GM23338 (cell line): Measurements from ENCODE around the gene SFN. TPM values are rescaled to one million over a fixed set of nuclear protein-coding genes. Genes with fewer than 3 reads are reported as not detected.

Experiments
- ATAC-seq: fragments of 200-7000 bp; cut with Tn5 transposase; 3 replicates; pipeline ENCODE4 v1.9.1; 2020
- DNase-seq: peaks from one replicate; pipeline ENCODE4 v3.0.0-alpha.2; 2015; ENCODE audit warnings: low spot score
- H2AFZ ChIP-seq: fragments of 200-600 bp; sonication (generic); 2 replicates; pipeline ENCODE4 v1.8.0; 2016; ENCODE audit warnings: antibody characterized with exemption, mild to moderate bottlenecking, moderate library complexity
- H3F3A ChIP-seq: fragments of 200-600 bp; sonication (generic); replicated peaks from 2 replicates; pipeline ENCODE4 v1.8.0; 2017; ENCODE audit warnings: antibody characterized with exemption, mixed run types, low read depth
- H3K27ac ChIP-seq: fragments of 200-600 bp; sonication (generic); 2 replicates; pipeline ENCODE4 v1.6.1; 2016; ENCODE audit warnings: low read depth
- H3K27me3 ChIP-seq: fragments of 200-600 bp; sonication (generic); 2 replicates; pipeline ENCODE4 v1.8.0; 2016; ENCODE audit warnings: mild to moderate bottlenecking, mixed run types, moderate library complexity; ENCODE audit not compliant: insufficient read depth
- H3K36me3 ChIP-seq: fragments of 200-600 bp; sonication (generic); 2 replicates; pipeline ENCODE4 v1.8.0; 2016; ENCODE audit warnings: mild to moderate bottlenecking; ENCODE audit not compliant: insufficient read depth
- H3K4me1 ChIP-seq: fragments of 200-600 bp; sonication (generic); 2 replicates; pipeline ENCODE4 v1.8.0; 2016; ENCODE audit warnings: mild to moderate bottlenecking, moderate library complexity; ENCODE audit not compliant: insufficient read depth
- H3K4me2 ChIP-seq: fragments of 200-600 bp; sonication (generic); 2 replicates; pipeline ENCODE4 v1.7.1; 2017; ENCODE audit warnings: mixed run types
- H3K4me3 ChIP-seq: fragments of 200-600 bp; sonication (generic); 2 replicates; pipeline ENCODE4 v1.6.1; 2016; ENCODE audit warnings: mixed run types
- H3K79me2 ChIP-seq: fragments of 200-600 bp; sonication (generic); replicated peaks from 2 replicates; pipeline ENCODE4 v1.8.0; 2017; ENCODE audit warnings: mild to moderate bottlenecking; ENCODE audit not compliant: insufficient read depth
- H3K9me2 ChIP-seq: fragments of 200-600 bp; sonication (generic); 2 replicates; pipeline ENCODE4 v1.8.0; 2017; ENCODE audit not compliant: insufficient read depth
- H4K20me1 ChIP-seq: fragments of 200-600 bp; sonication (generic); replicated peaks from 2 replicates; pipeline ENCODE4 v1.8.0; 2017; ENCODE audit warnings: mild to moderate bottlenecking; ENCODE audit not compliant: insufficient read depth
- H3K27ac Mint-ChIP-seq: 2 replicates; pipeline ENCODE4 v1.8.0; 2020; ENCODE audit warnings: inconsistent platforms, mild to moderate bottlenecking, moderate library complexity, mixed read lengths
- H3K27me3 Mint-ChIP-seq: 3 replicates; pipeline ENCODE4 v1.8.0; 2022; ENCODE audit warnings: low read depth, mild to moderate bottlenecking, moderate library complexity, mixed read lengths, inconsistent platforms; ENCODE audit not compliant: insufficient read depth, poor library complexity
- H3K36me3 Mint-ChIP-seq: 3 replicates; pipeline ENCODE4 v1.8.0; 2021; ENCODE audit warnings: low read depth, mild to moderate bottlenecking, inconsistent platforms, moderate library complexity, mixed read lengths
- H3K4me1 Mint-ChIP-seq: 3 replicates; pipeline ENCODE4 v1.8.0; 2020; ENCODE audit warnings: mild to moderate bottlenecking, inconsistent platforms, mixed read lengths
- H3K4me3 Mint-ChIP-seq: 3 replicates; pipeline ENCODE4 v1.8.0; 2021; ENCODE audit warnings: moderate library complexity, mild to moderate bottlenecking, inconsistent platforms, mixed read lengths
- H3K9me3 Mint-ChIP-seq: 3 replicates; pipeline ENCODE4 v1.8.0; 2020; ENCODE audit warnings: moderate library complexity, mild to moderate bottlenecking, inconsistent platforms, mixed read lengths
- CREB1 ChIP-seq: fragments of 250-450 bp; sonication (Bioruptor Pico); IDR thresholded peaks from 2 replicates; pipeline ENCODE4 v1.5.0; 2020; ENCODE audit warnings: low read depth, mild to moderate bottlenecking, moderate library complexity
- EZH2 ChIP-seq: fragments of 200-600 bp; sonication (generic); IDR thresholded peaks from one replicate; pipeline ENCODE4 v1.8.0; 2017; ENCODE audit warnings: antibody characterized with exemption, mild to moderate bottlenecking, low read depth; ENCODE audit not compliant: unreplicated experiment
- EZH2phosphoT487 ChIP-seq: fragments of 200-600 bp; sonication (generic); IDR thresholded peaks from one replicate; pipeline ENCODE4 v1.8.1; 2018; ENCODE audit warnings: antibody characterized with exemption; ENCODE audit not compliant: unreplicated experiment
- JUNB ChIP-seq: IDR thresholded peaks from one replicate; pipeline ENCODE4 v1.6.1; 2016; ENCODE audit warnings: antibody characterized with exemption; ENCODE audit not compliant: unreplicated experiment
- NANOG ChIP-seq: IDR thresholded peaks from 2 replicates; pipeline ENCODE4 v1.6.1; 2016; ENCODE audit warnings: antibody characterized with exemption, borderline replicate concordance
- POLR2AphosphoS5 ChIP-seq: IDR thresholded peaks from 2 replicates; pipeline ENCODE4 v1.6.1; 2016; ENCODE audit warnings: antibody characterized with exemption, low read depth
- STAT1 ChIP-seq: IDR thresholded peaks from one replicate; pipeline ENCODE4 v1.6.1; 2016; ENCODE audit warnings: antibody characterized with exemption; ENCODE audit not compliant: unreplicated experiment
- ZNF114 ChIP-seq: fragments of 250-450 bp; sonication (Bioruptor Pico); IDR thresholded peaks from 2 replicates; pipeline ENCODE4 v1.5.0; 2020; ENCODE audit warnings: mild to moderate bottlenecking, moderate library complexity
- ZNF331 ChIP-seq: fragments of 250-450 bp; sonication (Bioruptor Pico); IDR thresholded peaks from 2 replicates; pipeline ENCODE4 v1.5.0; 2020; ENCODE audit warnings: low read depth, mild to moderate bottlenecking, moderate library complexity
- polyA plus RNA-seq: library from polyadenylated mRNA; unstranded; fragments of >200 nt; fragmentation: Nextera tagmentation; extraction: Ambion mirVana; gene quantifications from 2 replicates; pipeline ENCODE4 v1.2.1, GENCODE V29; 2016
- total RNA-seq: library from RNA; depleted of rRNA; stranded (reverse); fragments of >200 nt; shearing (Covaris generic); gene quantifications from 2 replicates; pipeline ENCODE4 v1.2.3, GENCODE V29; 2014
- TF ChIP-seq, protein P1 (sequence below): IDR thresholded peaks from one replicate; pipeline ENCODE4 v1.6.1; 2018; ENCODE audit warnings: antibody characterized with exemption; ENCODE audit not compliant: unreplicated experiment
- TF ChIP-seq, protein P2 (sequence below), 2 experiments: fragments of 200-600 bp in 1 of 2; sonication (generic) in 1 of 2; conservative IDR thresholded peaks; 2 replicates each; pipeline versions ENCODE4 v1.5.1 to v1.6.1; 2016 to 2017; ENCODE audit warnings: antibody characterized with exemption in 2 of 2, low read depth in 2 of 2, mild to moderate bottlenecking in 2 of 2, moderate library complexity in 1 of 2
- TF ChIP-seq, protein P3 (sequence below): fragments of 250-450 bp; sonication (Bioruptor Pico); IDR thresholded peaks from 2 replicates; pipeline ENCODE4 v1.5.0; 2020; ENCODE audit warnings: mild to moderate bottlenecking, moderate library complexity
- TF ChIP-seq, protein P4 (sequence below): IDR thresholded peaks from 2 replicates; pipeline ENCODE4 v1.6.1; 2016; ENCODE audit warnings: antibody characterized with exemption

The SFN gene
- total and polyA plus RNA-seq, 2 experiments from 2014 or later = 1.8 to 2.6 TPM

DNA sequence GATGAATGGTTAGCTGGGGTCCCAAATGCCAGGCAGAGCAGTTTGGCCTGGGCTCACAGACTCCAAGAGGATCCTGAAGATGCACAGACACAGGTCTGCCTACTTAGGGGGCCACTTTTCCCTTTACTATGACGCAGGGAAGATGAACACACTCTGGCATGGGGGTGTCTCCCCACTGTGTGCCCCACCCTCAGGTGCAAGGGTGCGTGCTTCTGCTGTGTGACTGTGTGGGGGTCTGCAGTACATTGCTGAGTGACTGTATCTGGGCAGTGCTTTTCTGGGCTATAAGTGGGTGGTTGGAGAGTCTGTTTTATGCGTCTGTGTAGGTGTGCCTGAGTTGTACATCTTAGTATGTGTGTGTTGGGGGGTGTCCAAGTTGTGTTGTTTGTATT, 47.0 kb downstream of the SFN start:
- no peaks in the 10 kb centered on the region for H3K27me3 ChIP-seq
- H3K27ac ChIP-seq = no peak overlapping the region
- Mint-ChIP-seq H3K4me3 (no peak overlapping the region), H3K4me1 (no peaks in the 10 kb centered on the region; the same call in 2 of the 3 replicates), H3K36me3 (no peaks in the 10 kb centered on the region), H3K27me3 (peaks cover 8% of the 10 kb centered on the region), H3K27ac (no peak overlapping the region), H3K9me3 (no peaks in the 10 kb centered on the region)
- no peak overlapping the region for H2AFZ ChIP-seq
- no peaks in the 10 kb centered on the region for H3F3A ChIP-seq
- no peak overlapping the region for H3K4me2 ChIP-seq
- ATAC-seq (no peak), DNase-seq (no peak)
- H3K79me2 ChIP-seq = no peaks in the 10 kb centered on the region
- no peaks in the 10 kb centered on the region for H3K36me3 ChIP-seq
- no peak overlapping the region for H3K4me3 ChIP-seq
- H3K4me1 ChIP-seq = no peaks in the 10 kb centered on the region
- H4K20me1 ChIP-seq = no peaks in the 10 kb centered on the region
- no peaks in the 10 kb centered on the region for H3K9me2 ChIP-seq
- TF ChIP-seq EZH2 = no peak
- TF ChIP-seq ZNF114 (CRISPR knock-in tag) = no peak
- TF ChIP-seq, protein P1, sequence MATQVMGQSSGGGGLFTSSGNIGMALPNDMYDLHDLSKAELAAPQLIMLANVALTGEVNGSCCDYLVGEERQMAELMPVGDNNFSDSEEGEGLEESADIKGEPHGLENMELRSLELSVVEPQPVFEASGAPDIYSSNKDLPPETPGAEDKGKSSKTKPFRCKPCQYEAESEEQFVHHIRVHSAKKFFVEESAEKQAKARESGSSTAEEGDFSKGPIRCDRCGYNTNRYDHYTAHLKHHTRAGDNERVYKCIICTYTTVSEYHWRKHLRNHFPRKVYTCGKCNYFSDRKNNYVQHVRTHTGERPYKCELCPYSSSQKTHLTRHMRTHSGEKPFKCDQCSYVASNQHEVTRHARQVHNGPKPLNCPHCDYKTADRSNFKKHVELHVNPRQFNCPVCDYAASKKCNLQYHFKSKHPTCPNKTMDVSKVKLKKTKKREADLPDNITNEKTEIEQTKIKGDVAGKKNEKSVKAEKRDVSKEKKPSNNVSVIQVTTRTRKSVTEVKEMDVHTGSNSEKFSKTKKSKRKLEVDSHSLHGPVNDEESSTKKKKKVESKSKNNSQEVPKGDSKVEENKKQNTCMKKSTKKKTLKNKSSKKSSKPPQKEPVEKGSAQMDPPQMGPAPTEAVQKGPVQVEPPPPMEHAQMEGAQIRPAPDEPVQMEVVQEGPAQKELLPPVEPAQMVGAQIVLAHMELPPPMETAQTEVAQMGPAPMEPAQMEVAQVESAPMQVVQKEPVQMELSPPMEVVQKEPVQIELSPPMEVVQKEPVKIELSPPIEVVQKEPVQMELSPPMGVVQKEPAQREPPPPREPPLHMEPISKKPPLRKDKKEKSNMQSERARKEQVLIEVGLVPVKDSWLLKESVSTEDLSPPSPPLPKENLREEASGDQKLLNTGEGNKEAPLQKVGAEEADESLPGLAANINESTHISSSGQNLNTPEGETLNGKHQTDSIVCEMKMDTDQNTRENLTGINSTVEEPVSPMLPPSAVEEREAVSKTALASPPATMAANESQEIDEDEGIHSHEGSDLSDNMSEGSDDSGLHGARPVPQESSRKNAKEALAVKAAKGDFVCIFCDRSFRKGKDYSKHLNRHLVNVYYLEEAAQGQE = no peak
- no peak for TF ChIP-seq POLR2AphosphoS5
- TF ChIP-seq, protein P2, sequence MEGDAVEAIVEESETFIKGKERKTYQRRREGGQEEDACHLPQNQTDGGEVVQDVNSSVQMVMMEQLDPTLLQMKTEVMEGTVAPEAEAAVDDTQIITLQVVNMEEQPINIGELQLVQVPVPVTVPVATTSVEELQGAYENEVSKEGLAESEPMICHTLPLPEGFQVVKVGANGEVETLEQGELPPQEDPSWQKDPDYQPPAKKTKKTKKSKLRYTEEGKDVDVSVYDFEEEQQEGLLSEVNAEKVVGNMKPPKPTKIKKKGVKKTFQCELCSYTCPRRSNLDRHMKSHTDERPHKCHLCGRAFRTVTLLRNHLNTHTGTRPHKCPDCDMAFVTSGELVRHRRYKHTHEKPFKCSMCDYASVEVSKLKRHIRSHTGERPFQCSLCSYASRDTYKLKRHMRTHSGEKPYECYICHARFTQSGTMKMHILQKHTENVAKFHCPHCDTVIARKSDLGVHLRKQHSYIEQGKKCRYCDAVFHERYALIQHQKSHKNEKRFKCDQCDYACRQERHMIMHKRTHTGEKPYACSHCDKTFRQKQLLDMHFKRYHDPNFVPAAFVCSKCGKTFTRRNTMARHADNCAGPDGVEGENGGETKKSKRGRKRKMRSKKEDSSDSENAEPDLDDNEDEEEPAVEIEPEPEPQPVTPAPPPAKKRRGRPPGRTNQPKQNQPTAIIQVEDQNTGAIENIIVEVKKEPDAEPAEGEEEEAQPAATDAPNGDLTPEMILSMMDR (conservative IDR thresholded peaks at IDR 0.05; ENCODE audit: low read depth in 2 of 2) = no peak
- TF ChIP-seq STAT1 = no peak
- no peak for TF ChIP-seq EZH2phosphoT487
- TF ChIP-seq, protein P3, sequence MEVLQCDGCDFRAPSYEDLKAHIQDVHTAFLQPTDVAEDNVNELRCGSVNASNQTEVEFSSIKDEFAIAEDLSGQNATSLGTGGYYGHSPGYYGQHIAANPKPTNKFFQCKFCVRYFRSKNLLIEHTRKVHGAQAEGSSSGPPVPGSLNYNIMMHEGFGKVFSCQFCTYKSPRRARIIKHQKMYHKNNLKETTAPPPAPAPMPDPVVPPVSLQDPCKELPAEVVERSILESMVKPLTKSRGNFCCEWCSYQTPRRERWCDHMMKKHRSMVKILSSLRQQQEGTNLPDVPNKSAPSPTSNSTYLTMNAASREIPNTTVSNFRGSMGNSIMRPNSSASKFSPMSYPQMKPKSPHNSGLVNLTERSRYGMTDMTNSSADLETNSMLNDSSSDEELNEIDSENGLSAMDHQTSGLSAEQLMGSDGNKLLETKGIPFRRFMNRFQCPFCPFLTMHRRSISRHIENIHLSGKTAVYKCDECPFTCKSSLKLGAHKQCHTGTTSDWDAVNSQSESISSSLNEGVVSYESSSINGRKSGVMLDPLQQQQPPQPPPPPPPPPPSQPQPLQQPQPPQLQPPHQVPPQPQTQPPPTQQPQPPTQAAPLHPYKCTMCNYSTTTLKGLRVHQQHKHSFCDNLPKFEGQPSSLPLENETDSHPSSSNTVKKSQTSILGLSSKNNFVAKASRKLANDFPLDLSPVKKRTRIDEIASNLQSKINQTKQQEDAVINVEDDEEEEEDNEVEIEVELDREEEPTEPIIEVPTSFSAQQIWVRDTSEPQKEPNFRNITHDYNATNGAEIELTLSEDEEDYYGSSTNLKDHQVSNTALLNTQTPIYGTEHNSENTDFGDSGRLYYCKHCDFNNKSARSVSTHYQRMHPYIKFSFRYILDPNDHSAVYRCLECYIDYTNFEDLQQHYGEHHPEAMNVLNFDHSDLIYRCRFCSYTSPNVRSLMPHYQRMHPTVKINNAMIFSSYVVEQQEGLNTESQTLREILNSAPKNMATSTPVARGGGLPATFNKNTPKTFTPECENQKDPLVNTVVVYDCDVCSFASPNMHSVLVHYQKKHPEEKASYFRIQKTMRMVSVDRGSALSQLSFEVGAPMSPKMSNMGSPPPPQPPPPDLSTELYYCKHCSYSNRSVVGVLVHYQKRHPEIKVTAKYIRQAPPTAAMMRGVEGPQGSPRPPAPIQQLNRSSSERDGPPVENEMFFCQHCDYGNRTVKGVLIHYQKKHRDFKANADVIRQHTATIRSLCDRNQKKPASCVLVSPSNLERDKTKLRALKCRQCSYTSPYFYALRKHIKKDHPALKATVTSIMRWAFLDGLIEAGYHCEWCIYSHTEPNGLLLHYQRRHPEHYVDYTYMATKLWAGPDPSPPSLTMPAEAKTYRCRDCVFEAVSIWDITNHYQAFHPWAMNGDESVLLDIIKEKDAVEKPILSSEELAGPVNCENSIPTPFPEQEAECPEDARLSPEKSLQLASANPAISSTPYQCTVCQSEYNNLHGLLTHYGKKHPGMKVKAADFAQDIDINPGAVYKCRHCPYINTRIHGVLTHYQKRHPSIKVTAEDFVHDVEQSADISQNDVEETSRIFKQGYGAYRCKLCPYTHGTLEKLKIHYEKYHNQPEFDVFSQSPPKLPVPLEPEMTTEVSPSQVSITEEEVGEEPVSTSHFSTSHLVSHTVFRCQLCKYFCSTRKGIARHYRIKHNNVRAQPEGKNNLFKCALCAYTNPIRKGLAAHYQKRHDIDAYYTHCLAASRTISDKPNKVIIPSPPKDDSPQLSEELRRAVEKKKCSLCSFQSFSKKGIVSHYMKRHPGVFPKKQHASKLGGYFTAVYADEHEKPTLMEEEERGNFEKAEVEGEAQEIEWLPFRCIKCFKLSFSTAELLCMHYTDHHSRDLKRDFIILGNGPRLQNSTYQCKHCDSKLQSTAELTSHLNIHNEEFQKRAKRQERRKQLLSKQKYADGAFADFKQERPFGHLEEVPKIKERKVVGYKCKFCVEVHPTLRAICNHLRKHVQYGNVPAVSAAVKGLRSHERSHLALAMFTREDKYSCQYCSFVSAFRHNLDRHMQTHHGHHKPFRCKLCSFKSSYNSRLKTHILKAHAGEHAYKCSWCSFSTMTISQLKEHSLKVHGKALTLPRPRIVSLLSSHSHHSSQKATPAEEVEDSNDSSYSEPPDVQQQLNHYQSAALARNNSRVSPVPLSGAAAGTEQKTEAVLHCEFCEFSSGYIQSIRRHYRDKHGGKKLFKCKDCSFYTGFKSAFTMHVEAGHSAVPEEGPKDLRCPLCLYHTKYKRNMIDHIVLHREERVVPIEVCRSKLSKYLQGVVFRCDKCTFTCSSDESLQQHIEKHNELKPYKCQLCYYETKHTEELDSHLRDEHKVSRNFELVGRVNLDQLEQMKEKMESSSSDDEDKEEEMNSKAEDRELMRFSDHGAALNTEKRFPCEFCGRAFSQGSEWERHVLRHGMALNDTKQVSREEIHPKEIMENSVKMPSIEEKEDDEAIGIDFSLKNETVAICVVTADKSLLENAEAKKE = no peak
- no peak for TF ChIP-seq NANOG
- TF ChIP-seq CREB1 = no peak
- TF ChIP-seq, protein P4, sequence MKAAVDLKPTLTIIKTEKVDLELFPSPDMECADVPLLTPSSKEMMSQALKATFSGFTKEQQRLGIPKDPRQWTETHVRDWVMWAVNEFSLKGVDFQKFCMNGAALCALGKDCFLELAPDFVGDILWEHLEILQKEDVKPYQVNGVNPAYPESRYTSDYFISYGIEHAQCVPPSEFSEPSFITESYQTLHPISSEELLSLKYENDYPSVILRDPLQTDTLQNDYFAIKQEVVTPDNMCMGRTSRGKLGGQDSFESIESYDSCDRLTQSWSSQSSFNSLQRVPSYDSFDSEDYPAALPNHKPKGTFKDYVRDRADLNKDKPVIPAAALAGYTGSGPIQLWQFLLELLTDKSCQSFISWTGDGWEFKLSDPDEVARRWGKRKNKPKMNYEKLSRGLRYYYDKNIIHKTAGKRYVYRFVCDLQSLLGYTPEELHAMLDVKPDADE = no peak
- no peak for TF ChIP-seq ZNF331 (CRISPR knock-in tag)
- no peak for TF ChIP-seq JUNB
